ENCODE data around the gene GGT6.

DNA sequence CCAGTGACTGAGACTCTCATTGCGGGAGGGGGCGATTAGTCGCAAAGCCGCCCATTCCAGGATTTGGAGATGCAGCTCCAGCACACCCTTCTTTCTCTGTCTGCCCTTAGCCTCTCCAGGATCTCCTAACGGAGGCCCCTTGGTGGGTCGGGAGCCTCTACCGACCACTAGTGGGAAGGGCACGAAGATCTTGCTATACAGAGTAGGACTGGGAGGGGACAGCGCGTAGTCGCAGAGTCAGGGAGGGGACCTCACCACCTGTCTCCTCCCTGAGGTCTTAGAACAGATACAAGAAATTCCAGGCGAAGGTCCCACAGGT is 23.4 kb upstream of the GGT6 start:
- TF ChIP-seq, protein P1, sequence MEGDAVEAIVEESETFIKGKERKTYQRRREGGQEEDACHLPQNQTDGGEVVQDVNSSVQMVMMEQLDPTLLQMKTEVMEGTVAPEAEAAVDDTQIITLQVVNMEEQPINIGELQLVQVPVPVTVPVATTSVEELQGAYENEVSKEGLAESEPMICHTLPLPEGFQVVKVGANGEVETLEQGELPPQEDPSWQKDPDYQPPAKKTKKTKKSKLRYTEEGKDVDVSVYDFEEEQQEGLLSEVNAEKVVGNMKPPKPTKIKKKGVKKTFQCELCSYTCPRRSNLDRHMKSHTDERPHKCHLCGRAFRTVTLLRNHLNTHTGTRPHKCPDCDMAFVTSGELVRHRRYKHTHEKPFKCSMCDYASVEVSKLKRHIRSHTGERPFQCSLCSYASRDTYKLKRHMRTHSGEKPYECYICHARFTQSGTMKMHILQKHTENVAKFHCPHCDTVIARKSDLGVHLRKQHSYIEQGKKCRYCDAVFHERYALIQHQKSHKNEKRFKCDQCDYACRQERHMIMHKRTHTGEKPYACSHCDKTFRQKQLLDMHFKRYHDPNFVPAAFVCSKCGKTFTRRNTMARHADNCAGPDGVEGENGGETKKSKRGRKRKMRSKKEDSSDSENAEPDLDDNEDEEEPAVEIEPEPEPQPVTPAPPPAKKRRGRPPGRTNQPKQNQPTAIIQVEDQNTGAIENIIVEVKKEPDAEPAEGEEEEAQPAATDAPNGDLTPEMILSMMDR (IDR thresholded peaks at IDR 0.05), result peak in 2 of 5 experiments; percentile 12 to 15
- TF ChIP-seq EP300 (IDR thresholded peaks at IDR 0.05; ENCODE audit: low read depth), result no peak
